ENCODE measurements around the gene TSTD1.
A peak's percentile ranks its signal among the peaks of the same experiment; 100 is the strongest.
"Not testable (repeated sequence)": the region's sequence is repeated elsewhere in the genome, so short reads cannot be mapped to it uniquely, and the experiment has no call there.

TSTD1 gene

DNA sequence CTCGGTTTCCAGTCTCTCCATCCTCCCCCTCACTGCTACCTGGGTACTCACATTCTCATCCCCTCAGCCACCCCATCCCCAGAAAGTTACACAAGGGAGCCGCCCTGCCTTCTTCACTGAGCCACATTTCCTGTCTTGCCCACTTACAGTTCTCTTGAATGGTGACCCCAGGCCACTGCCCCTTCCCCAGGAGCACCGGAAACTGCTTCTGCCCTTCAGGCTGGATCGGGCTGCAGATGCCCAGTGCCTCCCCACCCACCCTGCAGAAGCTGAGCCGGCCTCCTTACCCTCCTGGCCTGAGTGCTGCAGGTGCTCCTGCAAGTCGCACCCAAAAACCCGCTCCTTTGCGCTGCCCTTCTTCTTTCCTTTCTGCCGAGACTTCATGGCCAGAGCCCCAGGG, 30.5 kb upstream of the TSTD1 start:
- no peak for DNase-seq (ENCODE audit: low read depth in 2 of 2)

GRCh38 chr1:161068306-161069234, 29.8 kb upstream of the TSTD1 start:
- peak; percentile 64 to 80 for DNase-seq (ENCODE audit: low read depth in 2 of 2)

DNA sequence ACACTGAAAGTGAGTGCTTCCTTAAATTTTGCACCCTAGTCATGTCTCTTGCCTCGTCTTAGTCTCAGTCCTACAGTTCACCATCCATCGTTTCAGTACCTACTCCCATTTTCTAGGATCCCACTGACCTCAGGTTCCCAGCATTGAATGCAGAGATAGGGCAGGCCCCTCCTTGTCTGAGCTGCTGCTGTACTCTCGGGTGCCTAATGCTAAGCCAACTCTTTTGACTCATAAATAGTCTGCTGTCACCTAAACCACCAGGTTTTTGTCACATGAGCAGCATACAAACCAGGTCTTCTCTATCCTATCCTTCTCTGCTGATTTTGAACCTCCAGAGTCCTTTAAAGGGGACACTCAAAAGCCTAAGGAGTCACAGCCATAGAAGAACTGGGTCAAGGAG, 27.9 kb upstream of the TSTD1 start:
- no peak for DNase-seq (ENCODE audit: low read depth in 2 of 2)

DNA sequence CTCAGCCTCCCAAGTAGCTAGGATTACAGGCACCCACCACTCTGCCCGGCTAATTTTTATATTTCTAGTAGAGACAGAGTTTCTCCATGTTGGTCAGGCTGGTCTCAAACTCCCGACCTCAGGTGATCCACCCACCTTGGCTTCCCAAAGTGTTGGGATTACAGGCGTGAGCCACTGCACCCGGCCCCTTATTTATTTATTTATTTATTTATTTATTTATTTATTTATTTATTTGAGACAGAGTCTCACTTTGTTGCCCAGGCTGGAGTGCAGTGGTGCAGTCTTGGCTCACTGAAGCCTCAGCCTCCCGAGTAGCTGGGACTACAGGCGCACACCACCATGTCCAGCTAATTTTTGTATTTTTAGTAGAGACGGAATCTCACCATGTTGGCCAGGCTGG, 26.9 kb upstream of the TSTD1 start:
- not testable (repeated sequence) for DNase-seq (ENCODE audit: low read depth in 2 of 2)

DNA sequence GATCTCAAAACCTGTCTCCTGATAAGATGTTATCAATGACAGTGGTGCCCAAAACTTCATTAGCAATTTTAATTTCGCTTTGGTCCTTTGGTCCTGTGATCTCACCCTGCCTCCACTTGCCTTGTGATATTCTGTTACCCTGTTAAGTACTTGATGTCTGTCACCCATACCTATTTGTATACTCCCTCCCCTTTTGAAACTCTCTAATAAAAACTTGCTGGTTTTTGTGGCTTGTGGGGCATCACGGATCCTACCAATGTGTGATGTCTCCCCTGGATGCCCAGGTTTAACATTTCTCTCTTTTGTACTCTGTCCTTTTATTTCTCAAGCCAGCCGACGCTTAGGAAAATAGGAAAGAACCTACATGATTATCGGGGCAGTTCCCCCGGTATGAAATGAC, 25.2 kb upstream of the TSTD1 start:
- DNase-seq (ENCODE audit: low read depth in 2 of 2): not testable (repeated sequence)

DNA sequence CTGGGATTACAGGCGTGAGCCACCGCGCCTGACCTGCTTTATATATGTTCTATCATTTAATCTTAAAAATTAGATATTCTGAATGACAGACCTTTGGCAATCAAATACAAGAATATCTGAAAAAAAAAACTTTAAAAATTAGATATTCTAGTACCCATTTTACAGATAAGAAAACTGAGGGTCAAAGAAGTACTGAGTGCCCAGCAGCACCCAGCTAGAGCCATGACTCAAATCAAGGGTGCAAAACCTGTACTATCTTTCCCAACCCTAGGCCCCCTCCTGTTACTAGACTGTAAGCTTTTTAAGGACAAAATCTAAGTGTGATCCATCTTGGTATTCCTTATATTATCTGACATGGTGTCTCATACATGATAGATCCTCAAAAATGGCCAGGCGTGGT, 22.7 kb upstream of the TSTD1 start:
- no peak for DNase-seq (ENCODE audit: low read depth in 2 of 2)

DNA sequence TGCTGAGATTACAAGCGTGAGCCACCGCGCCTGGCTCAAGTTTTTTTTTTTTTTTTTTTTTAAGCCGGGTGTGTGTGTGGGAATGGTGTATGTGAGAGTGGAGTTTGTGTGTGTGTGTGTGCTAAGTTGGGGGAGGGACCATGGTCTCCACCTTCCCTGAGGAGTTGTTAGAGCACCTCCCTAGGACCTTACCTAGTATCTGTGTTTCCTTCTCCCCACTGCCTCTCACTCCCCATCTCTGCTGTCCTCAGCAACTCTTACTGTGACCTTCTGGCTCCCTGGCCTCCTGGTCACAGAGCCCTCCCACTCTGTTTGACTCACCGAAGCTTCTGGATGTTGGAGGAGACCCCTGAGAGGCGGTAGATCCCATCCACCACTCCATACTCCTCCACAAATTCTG, 20.5 kb upstream of the TSTD1 start:
- no peak for DNase-seq (ENCODE audit: low read depth in 2 of 2)

DNA sequence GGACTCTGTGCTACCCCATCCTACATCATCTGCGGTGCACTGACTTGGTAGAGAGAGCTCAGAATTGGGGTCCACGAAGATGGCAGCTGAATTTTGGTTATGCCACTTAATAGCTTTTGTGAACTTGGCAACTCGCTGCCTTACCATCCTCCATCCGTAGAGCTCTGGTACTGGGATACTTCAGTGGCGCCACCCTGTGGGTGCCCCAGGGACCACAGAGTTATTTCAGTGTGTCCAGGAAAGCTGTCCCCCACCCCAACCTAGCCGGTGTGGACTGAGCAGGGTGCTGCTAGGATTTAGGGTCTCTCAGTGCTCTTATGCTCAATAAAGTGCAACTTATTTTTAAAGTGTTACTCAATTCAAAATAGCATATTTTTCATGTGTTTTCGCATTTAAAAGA, 16.0 kb upstream of the TSTD1 start:
- no peak for DNase-seq (ENCODE audit: low read depth in 2 of 2)

GRCh38 chr1:161054232-161054631, 15.5 kb upstream of the TSTD1 start:
- DNase-seq (ENCODE audit: low read depth in 2 of 2): no peak

- DNase-seq (ENCODE audit: low read depth in 2 of 2): no peak
Observed at GRCh38 chr1:161052899-161053298, 14.1 kb upstream of the TSTD1 start.

DNA sequence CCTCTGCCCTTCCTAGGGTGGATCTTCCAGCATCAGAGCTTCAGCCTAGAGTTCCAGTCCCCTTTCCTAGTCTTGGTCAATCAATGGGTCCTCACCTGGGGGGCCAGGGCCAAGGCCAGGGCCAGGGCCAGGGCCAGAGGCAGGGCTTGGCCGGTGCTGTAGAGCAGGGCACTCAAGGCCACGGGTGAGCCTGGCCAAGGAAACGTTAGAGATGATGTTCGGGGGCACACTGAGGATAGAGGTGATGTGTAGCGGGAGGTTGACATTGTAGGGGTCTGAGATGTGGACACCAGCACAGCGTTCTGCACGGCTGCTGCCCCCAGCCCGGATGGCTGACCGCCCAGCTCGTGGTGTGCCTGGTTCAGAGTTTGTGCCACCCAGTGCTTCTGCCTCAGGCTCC, 12.5 kb upstream of the TSTD1 start:
- DNase-seq (ENCODE audit: low read depth in 2 of 2): no peak

DNA sequence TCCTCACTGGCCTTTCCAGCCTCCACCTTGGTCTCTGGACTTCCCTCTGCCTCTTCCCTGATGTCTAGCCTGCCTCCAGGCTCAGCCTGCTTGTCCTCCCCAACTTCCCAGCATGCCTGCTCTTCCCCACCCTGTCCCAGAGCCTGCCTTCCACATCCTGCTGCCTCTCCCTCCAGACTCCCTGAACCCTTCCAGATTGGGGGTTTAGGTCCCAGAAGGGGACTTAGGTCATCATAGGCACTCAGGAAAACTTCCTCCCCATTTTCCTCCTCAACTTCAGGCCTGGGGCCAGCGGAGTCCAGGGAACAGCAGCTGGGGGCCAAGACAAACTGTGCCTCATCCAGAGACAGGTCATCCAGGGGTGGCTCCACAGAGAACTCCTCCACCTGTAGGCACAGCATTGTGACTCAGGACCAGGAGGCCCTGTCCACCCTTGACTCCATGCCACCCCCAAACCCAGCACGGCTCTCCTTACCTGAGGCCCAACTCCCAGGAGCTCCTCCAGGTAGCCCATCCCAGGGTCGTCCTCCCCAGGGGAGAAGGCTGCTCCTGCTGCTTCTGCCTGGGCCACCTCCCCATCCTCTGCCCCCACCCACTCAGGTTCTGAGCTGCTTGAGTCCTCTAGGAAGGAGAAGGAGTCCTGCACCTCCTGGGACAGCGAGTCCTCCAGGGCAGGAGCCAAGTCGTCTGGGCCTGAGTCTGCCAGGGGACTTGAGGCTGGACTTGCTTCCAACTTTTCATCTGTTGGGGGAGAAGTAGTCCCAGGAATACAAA, 10.4 kb upstream of the TSTD1 start:
- DNase-seq (ENCODE audit: low read depth in 2 of 2): no peak

DNA sequence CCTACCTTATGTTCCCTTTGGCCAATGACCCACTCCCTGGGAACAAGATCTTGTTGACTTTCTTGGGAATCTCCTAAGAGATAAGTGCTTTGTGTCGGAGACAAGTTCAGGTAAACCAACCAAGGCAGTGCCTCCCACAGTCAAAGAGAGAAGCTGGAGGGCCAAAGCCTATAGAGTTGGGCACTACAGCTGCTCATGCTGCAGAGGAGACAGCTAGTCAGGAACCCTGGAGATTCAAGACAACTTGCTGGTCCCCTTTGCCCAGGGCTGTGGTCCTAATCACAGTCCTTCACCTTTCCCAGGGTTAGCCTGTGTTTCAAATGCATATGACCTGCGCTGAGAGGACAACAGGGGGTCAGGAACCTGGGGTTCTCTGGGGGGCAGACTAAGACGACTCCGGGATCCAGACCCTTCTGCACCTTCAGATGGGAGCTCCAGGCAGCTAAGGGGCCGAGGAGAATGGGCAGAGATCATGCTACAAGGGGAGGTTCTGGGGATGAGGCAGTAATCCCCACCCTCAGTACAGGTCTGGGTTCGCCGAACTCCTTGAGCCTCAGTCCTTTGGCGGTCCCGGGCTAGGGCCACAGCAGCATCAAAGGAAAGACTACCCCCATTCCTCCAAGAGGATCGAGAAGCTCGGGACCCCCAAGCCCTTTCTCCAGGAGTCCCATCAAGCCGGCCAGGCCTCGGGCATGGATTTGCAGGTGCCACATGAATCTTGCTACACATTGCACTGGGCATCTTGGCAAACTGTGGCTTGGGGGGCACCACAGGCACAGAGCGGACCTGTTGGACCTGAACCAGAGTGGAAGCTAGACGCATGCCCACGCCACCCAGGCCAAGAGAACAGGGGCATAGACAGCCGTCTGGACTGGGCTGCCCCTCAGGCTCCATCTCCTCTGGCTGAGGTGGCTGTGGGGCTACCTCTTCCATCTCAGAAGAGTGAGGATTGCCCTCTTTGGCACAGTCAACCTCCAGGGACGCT, 9.0 kb upstream of the TSTD1 start:
- DNase-seq (ENCODE audit: low read depth in 2 of 2): no peak

DNA sequence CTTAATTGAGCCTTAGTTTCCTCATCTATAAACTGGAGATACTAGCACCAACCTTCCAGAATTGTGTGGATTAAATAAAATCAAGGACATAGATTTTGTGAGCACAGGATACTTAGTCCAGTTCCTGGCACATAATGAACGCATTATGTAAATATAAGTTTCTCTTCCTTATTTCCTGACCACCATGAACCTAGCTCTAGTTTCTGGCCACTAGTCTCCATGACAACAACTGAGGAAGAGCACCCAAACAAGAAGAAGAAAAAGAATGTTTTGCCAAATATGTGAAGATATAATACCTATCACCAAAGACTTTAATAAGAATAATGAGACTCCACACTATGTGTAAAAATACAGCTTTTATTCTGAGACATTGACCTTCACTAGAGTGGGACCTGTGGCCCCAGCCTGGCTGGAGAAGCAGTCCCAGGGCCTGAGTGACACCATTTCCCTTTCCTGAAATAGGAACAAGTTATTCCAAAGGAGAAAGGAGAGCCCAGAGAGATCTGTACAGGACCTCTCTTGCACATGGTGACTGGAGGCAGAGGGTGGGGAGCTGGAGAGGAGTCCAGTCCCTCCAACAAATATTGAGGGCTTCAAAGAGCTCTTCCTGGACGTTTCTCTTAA, 8.0 kb upstream of the TSTD1 start:
- DNase-seq (ENCODE audit: low read depth in 2 of 2): no peak

DNA sequence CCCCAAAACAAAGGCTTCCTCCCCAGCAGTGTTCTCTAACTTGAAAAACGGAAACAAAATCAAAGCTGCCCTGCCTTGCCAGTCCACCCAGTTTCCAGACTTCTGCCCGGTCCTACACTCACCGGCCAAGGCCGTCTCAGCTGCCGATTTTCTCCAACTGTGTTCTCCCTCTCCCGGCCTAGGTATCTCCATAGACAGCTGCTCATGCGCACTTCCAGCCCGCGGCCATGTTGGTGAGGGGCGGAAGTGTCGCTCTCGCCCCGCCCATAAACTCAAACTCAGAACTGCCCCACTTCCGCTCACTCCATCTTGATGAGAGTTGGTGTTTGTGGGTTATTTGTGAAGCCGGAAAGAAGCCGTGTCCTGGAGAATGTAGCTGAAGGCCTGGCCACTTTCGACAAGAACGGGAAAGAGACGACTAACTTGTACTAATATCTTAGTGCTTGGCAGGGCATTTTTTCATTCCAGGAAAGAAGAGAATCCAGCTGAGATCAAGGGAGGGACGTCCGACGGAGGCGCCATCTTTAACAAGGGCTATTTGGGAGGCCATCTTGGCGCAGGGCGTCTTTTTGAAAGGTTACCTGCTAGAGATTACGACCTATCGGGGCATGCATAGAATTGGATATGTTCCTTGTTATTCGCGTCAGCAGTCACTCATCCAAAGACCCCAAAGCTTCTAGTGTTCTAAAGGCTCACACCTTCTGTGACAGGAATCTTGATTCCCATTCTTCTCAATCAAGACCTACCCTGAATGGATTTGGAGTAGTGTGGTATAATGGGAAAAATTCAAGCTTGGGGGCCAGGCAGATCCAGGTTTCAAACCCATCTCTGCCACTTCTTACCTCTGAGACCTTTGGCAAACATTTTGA, 7.2 kb upstream of the TSTD1 start, which contains the start of gene USF1:
Gene USF1 (minus strand): TSS at position 242 of the 869 bp plus-strand sequence. CDS start 2,702 bp downstream, outside the sequence.
- peak; percentile 87 to 90 for DNase-seq (ENCODE audit: low read depth in 2 of 2)

DNA sequence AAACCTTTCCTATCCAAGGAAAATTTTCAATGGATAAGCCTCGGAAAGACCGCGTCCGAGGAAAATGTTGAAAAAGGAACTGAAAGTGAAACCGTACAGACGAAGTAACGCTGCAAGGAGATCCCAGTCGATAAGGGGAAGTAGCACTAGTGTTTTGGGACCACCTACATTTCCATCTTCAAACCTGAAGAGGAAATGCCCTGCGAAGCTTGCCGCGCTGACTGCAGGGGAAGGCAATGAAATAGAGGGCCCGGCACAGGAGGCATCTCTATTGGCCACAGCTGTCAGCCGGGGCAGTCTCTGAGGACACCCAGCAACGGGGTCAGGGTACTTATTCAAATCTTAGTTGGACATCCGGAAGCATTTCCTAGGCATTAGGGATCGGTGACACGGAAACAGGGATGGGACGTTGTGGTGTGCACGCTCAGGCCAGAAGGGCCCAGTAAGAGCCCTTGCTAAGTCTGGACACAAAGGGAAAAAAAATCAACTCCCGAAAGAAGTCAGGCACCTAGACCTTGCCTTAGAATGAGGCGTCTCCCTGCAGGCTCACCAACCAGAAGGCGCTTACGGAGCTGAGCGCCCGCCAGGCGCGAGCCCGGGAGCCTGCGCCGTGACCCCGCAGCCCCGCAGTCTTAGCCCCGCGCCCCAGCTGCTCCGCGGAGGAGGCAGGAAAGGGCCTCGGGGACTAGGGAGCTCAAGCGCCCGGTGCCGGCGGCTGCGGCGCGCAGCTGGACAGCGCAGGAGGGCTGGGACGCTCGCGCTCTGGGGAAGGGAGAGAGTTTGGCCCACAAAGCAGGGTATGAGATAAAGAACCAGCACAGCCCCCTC, 6.4 kb upstream of the TSTD1 start:
- DNase-seq (ENCODE audit: low read depth in 2 of 2): peak; percentile 38 to 41

DNA sequence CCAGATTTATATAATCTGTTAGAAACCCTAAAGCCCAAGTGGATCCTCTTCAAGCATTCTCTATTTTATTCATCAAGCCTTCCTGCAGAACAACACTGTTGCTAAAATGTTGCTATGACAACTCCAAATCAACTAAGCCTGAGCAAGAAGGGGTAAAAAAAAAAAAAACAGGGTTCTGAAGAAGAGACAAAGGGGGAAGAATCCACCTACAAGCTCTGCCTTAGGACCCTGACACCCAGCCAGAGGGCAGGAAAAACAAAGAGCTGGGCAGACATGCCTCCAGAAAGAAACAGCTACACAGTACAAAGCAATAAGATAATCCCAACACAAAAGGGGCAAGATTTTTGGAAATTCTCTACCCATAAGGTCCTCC, 5.8 kb upstream of the TSTD1 start:
- DNase-seq (ENCODE audit: low read depth in 2 of 2): no peak

DNA sequence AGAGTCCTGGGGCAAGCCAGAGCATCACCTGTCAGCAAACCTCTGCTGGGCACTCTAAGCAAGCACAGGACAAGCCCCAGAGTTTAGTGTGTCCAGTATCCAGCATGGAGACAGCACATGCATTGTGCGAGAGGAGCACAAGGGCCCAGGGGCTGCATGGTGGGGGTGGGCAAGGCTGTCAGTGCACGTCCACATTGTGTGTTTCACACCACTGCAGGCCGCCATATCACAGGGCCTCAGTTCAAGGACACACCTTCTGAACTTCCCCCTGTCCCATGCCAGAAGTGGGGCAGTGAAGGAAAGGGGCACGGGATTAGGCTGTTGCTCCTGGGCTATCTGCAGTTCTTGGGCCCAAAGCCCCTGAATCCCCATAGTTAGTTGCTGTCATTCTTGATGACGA, 782 bp upstream of the TSTD1 start:
- no peak for DNase-seq (ENCODE audit: low read depth in 2 of 2)

DNA sequence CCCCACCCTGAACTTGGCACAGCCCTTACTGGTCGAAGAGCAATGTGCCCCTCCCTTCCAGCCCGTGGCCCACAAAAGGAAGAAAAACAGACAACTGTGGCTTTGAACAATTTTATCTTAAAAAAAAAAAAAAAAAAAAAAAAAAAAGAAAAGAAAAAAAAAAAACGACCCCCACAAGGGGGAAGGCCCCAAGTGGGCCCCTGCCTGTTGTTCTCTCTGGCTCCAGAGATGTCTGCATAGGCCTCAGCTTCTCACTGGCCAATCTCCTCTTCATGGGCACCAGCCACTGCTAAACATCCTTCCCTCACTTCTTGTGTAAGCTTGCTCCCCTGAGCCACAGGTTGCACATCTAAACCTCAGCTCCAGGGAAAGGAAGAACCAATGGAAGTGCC, 386 bp upstream of the TSTD1 start:
- no peak for DNase-seq (ENCODE audit: low read depth in 2 of 2)
